NCI-H2171 (cell line): ENCODE results near the gene TRIP11.

Experiments used
- DNase-seq: peaks from one replicate; lab custom pipeline; 2025; lab: John Stamatoyannopoulos, UW

TRIP11 gene

DNA sequence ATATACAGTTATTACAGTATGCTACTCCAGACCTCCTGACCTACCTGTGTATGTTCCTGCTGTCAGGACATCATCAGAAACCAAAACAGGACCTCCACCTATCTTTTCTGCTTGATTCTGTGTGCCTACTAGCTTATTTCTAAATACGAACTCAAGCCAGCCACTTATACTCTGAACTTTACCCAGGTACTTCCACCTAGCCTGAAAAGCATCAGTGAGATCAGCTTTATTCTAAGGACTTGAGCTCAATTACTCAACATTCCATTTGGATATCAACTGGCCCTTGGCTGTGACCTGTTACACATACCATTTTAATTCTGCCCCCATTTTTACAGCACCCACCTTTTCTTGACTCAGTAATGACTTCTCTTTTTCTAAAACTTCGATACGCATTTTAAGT lies 29.2 kb downstream of the TRIP11 start:
- no peak for DNase-seq

DNA sequence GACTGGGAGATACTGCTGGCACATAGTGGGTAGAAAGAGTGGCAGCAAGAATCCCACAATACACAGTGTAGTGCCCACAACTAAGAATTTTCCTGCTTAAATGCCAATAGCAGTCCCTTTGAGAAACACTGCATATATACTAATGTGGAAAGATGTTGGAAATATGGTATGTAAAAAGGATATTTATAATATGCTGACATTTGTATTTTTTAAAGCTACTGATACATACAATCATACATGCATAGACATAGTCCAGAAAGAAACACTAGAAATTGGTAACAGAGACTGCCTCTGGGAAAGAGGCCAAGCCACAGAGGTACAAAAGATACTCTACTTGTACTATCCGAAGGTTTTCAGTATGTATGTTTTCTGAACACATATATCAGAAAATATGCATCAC lies 30.3 kb downstream of the TRIP11 start:
- DNase-seq, result no peak

DNA sequence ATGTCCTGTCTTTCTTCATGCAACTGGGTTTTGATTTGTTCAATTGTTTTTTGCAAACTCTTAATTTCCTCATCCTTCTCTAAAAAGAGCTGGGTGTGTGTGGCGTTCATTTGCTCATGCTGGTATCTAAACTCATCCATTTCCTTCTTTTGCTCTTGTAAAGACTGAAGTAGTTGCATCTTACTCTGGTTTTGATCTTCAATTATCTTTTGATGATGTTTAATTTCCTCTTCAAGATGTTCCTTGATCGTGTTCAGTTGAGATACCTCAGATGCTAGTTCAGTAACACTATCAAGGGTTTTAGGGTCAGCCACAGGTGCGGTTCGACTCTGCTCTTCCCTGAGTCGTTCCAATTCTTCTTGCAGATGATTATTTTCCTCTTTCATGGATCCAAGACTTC lies 34.8 kb downstream of the TRIP11 start:
- DNase-seq, result no peak

DNA sequence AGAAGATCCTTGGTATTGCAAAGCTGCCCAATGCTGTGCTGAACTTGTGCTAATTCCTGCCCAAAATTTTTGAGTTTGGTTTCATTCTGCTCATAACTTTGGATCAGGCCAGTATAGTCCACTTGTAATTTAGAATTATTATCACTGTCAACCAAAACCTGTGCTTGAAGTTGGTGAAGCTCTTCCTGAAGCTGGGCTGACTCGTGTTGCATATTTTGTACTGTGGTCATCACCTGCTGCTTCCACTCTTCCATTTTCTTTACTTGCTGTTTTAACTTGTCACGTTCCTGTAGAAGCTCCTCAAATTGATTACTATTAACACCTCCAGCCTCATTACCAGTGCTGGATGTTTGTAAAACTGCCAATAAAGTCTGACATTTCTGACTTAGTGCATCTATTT lies 35.8 kb downstream of the TRIP11 start:
- no peak for DNase-seq

DNA sequence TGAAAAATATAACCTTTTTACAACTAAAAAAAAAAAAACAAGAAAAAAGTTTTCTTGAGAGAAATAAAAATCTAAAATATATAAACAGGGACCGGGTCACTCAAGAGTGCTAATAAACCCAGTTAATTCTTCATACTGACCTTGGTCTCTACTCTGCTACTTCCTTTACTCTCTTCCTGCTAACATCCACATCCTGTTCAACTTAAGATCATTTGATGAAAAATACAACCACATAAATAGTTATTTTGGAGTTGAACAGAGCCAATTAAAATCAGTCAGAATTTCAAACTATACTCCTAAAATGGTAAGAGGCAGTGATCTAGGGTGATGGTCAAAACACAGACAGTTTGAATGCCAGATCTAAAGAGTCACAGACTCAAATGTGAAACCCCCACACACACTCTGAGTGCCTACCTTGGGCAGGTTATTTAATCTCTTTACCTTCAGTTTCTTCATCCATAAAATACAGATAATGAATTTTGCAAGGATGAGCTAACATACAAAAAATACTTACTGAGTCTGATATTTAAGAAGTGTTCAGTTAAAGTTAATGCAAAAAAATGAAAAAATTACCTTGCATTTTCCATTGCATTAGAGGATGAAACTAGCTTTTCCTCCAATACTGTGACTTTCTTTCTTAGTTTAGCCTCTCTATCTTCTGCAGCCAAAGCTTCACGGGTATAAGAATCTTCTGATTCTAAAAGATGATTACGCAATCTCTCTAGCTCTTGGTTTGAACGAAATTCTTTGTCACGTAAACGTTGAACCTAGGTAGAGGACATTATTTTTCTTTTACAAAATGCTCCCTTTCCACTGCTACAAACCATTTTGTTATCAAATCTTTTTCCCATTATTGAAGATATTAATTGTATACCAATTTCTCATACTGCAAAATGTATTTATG lies 40.9 kb downstream of the TRIP11 start:
- no peak for DNase-seq

DNA sequence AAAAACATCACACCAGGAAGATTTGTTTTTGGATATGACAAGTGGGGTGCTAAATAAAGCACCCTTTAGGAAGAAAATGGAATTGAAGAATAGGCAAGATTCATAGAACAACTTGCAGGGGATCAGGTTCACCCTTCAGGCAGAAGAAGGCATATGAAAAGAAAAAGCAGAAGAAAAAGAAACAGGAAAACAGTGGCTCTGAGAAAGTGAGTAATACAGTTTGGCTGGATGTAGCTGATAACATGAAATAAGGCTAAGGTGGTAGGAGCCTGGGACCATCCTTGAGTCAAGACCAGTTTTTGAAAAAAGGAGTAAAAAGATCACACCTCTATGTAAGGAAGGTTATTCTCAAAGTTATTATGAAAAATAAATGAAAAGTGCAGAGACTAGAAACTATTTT lies 42.4 kb downstream of the TRIP11 start:
- no peak for DNase-seq

DNA sequence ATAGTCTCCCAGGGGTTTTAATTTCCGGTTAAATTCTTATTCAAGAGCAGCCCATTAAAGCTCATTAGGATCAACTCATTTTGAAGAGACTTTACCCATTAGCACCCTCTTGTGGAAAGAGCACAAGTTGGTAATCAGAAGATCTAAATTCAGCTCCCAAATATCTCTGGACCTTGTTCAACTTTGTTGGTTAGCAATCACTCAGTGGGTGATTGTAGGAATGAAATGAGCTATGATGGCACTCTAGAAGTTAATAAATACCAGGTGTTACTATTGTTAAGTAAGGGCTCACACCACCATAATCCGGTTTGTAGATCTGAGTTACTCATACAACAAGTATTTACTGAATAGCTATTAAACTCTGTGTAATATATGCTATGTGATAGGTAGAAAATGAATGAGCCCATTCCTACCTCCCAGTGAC lies 42.9 kb downstream of the TRIP11 start:
- DNase-seq, result peak; percentile 44

DNA sequence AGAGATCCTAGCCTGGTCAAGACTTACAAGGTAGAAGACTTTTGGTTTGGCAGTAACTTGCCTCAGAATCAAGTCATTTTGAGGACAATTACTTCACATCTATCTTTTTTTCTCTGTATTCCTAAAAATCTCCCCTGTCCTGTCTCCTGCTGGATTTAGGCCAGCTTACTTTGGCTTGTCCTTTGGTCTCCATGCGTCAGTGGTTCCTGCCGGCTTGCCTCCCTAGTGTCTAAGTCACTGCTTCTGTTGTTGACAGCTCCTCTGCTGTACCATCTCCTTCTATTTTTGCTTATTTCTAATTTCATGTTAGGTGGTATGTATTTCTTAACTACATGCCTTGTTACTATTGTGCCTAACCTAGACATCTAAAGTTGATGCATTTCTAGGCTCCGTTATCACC lies 52.7 kb downstream of the TRIP11 start:
- DNase-seq, result no peak

DNA sequence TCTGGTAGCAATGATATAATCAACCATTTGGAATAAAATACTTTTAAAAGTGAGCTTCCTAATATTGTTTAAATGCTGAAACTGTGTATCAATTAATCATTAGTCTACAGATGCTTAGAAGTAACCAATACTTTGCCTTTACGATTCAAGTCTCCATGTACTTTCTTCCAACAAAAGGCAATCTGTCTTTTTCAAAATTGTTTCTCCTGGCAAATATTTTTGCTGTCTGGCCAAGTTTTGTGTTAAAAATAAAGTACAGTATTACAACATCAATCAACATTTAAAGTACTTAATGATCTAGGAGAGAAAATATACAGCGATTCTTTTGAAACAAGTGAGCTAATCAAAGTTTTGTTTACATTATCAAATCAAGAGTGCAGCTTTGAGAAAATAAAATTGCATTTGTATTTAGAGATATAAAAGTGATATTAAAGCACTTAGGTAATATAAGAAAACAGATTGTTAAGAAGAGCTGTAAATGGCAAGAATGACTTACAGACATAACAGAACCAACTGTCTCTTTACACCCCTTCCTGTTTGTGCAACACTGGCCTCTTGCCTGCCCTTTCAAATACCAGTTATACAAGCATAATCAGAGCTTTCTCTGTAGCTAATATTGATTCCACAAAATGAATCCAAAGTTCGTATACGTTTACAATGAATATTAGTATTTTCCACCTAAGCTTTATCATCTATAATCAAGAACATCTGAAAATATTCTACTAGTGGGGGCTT lies 54.2 kb downstream of the TRIP11 start:
- no peak for DNase-seq

DNA sequence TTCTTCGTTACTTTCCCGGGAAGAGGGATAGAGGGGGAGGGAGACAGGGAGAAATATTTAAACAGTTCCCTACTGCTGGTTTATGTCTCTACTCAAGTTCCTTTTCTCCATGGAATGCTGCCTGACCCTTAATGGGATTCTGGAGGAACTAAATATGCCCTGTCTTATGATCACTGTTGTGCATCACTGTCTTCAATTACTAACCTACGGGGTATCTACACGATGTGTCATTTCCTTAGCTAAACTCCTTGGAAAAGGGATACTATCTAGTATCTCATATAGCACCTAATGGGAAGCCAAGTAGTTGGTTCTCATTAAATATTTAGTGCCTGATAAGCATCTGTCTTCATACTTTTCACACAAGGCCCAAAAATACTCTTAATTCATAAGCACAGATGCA lies 54.9 kb downstream of the TRIP11 start:
- no peak for DNase-seq

DNA sequence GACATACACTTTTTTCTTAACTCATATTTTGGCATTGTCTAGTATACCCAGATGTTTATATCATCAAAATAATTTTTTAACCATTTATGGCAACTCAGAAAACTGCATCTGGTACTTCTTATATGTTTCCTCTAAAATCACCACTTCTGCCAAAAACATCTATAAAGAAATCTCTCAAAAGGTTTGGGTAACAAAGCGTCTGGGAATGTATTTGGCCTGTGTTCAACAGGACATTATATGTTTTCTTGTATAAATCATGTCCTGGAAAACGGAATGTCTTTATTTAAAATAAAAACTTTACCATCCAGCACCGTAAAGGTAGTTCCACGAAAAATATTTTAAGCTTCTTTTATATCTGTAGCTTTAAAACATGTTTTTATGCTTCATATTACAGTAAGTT lies 56.3 kb downstream of the TRIP11 start:
- no peak for DNase-seq

DNA sequence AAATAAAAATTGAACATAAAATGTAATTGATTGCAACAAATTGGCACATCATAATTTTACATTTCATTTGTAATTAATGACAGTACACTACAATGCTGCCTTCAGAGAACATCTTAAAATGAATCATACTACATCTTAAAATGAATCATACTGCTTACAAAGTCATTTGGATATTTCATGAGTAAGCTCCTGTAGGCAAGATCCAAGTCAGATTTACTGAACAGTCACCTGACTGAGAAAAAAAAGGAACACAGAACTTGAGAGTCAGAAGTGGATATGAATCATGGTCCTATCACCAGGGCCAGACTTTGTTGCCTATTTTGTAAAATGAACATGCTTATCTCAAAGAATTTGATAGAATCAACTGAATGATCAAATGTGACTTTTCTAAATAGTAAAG lies 59.7 kb downstream of the TRIP11 start:
- no peak for DNase-seq

DNA sequence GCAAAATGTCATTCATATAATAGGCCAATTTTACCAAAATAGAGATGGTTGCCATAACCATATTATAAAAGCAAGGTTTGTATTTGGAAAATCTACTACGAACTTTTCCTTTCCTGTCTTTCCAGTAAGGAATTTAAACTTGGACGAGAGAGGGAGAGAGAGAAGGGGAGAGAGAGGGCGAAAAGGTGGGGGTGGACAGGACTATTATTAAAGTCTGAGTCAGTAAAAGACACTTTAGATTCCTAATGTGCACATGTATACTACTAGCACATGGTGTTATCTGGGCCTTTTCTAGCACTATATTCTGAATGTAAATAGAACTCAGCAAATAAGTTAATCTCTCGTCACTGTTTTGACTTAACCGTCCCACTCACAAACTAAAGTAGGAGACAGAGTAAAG lies 62.0 kb downstream of the TRIP11 start:
- no peak for DNase-seq

DNA sequence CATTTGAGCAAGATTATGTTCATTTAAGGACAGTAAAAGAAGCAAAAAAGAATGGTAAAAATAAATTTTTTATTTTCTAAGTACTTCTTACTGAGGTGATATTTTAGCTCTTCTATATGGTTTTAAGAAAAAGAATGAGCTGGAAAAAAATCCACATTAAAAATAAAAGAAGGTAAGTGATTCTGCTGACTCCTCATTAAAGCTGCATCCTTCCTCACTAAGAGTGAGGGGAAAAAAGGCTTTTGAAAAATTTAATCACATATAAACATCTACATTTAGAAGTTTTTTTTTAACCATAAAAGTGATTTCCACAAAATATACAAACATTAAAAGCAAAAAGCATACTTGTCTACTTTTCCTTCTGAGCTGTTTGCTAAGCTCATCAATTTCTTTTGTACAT lies 64.1 kb downstream of the TRIP11 start:
- no peak for DNase-seq

DNA sequence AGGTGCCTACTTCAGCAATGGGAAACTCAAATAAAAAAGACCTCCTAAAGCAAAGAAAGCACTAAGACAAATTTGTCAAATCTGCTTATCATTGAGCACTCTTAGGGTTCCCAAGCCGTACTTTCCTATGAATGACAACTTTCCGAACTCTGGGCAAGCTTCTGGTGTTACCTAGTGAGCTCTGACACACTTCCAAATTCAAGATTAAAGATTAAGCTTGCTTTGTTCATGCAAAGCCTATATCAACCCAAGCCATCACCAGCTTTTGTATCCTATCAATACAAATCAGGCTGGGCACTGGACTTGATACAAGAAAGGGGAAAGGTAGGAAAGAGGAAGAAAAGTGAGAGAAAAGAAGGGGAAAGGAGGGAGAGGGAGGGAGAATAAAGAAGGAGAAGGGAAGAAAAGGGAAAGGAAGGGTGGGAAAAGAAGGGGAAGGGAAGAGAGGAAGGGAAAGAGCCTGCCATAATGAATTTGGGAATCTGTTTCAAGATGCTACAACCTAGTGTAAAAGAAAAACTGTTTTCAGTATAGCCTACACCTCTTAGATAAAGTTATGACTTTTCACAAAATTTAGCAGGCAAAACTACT lies 68.6 kb downstream of the TRIP11 start:
- DNase-seq, result no peak

DNA sequence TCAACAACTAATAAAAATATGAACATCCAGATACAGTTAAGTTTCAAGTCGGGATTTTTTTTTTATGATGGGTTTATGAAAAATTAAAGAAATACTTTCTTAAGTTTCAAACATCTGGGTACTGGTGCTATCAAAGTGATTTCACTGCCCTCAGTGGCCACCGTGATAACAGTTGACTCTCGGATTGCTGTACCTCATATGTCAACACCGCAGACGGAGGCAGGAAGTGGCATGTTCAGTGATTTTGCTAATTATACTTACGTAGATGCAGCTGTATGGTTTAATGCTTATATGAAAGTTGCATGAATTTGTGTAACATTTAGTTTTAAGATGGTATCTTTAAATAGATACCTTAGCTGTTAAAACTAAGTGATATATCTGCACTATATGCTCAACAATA lies 71.6 kb downstream of the TRIP11 start:
- no peak for DNase-seq

DNA sequence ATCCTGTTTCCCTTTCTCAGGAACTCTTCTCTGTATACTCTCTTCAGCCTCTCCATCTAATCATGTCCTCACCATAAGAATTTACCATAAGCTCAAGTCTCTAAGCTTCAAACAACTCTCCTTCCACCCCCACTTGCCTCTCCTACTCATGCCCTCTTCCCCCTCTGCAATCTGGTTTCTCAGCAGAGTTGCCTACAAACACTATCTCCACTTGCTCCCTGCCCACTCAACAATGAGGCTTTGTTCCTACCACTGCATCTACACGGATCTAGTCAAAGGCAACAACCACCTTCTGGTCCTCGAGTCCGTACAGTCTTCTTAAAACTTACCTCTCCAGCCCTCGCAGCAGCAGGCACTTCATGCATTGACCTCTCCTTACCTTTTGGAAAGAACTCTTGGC lies 75.1 kb downstream of the TRIP11 start:
- no peak for DNase-seq

DNA sequence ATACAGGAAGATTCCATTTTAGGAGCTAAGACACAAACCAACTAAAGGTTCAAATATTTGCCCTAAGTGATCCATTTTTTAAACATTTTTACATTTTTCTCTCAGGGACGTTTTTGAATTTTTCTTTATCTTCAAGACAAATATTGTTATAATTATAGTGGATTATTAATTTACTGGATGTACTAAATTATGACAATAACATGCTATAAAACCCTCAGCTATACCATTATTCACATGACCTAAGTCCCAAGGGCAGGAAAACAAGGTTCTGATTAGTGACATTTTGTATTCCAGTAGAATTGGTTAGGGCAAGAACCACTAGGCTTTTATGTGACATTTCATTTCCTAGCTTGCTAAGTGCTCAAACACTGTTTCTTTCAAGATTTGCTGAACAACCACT lies 75.8 kb downstream of the TRIP11 start:
- DNase-seq, result no peak

DNA sequence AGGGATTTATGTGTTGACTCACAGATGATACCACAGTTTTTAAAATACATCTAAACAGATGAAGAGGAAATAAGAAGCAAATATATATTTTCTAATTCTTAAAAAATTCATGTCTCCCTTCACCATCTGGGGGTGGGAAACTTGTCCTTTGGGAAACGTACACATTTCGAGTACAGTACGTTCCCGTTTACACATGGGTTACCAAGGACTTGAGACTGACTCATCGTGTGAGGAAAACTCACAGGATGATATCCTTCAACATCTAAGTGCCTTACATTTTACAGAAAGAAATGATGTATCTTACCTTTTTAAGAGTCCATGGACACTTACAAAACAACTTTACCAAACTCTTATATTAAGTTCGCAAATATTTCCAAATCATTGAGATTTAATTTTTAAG lies 76.4 kb downstream of the TRIP11 start:
- no peak for DNase-seq

DNA sequence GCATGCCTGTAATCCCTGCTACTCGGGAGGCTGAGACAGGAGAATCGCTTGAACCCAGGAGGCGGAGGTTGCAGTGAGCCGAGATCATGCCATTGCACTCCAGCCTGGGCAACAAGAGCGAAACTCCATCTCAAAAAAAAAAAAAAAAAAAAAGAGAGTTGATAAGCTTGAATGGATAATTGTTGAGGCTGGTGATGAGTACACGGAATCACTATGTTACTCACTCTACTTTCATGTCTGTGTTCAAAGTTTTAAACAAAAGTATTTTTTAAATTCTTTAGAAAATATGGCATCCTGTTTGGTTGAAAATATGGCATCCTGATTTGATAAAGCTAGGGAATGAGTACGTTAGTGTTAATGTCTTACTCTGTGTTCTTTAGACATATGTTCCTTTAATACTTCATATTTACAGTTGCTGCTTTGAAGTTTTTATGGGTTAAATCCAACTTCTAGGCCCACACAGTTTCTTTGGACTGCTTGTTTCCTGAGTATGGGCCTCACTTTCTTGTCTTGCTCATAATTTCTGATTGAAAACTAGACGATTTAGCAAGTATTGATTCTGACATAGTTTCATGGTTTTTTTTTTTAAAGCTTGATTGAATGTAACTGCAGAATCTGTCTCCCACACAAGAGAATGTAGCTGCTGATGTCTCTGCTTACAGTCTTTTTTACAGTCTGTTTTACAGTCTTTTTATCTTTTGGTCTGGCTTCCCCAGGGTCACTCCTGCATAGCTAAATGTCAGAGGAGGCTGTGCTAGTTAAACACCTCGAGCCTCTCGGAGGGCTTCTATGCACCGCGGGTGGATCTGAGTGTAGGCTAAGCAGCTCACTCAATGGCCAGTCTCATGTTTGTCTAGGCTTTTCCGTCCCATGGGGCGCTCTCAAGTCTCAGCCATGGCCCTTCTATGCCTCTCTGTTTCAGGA lies 78.3 kb downstream of the TRIP11 start:
- DNase-seq, result no peak

DNA sequence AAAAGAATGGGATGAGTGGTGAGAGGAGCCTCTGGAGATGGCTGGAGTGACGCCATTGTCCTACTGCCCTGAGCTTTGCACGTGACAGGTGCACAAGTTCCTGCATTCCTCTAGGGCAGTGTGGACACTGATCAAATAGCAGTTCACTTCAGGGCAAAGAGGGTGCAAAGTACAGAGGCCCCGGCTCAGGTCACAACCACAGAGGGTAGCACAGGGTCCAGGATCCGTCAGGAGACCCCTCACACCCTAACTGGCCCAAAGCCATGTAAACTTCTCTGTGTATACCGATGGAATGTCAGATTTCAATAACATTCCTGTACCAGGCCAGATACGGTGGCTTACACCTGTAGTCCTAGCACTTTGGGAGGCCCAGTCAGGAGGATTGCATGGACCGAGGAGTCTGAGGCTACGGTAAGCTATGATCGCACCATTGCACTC lies 82.0 kb downstream of the TRIP11 start:
- no peak for DNase-seq

DNA sequence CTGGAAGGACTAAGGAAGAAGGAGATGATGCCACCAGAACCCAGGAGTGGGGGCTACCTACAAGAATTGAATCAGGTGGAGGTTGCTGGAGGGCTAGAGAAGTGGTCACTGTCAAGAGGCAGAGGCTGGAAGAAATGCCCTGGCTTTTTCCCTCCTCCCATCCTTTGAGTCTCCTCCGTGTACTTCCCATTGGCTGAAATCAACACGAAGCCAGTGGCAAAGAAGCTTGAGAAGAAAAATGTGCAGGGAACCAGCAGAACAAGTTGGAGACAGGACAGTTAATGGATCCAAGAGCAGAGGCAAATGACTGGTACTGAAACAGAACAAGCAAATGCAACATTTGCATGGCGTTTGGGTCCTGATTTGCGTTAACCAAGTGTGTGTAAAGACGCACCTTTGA lies 83.2 kb downstream of the TRIP11 start:
- DNase-seq, result no peak
